HG02798 (cell line): ENCODE results near the gene GABRG3.
"Not testable (repeated sequence)": the region's sequence is repeated elsewhere in the genome, so short reads cannot be mapped to it uniquely, and the experiment has no call there.

Experiments used
- ATAC-seq: cut with Tn5 transposase; IDR thresholded peaks from one replicate; pipeline ENCODE4 v1.9.1; 2021; ENCODE audit warnings: mild to moderate bottlenecking; ENCODE audit not compliant: unreplicated experiment, poor library complexity

The GABRG3 gene

DNA sequence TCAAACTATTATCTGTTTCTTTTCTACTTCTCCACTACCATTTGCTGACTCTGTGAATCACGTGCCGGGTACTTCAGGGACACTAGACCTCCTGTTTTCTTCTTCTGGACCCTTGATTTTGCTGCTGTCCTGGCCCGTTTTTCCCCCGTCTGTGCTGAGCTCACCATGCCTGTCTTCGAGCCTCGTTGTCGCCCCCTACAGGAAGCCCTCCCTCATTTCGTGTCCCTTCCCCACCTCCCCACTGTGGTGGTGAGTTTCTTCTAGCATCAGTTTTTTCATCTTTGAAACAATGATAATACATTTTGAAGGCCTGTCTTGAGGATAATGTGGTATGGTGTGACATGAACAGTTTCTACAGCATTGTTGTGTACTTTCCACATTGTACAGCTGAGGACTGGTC lies 12.8 kb downstream of the GABRG3 start:
- no peak for ATAC-seq

DNA sequence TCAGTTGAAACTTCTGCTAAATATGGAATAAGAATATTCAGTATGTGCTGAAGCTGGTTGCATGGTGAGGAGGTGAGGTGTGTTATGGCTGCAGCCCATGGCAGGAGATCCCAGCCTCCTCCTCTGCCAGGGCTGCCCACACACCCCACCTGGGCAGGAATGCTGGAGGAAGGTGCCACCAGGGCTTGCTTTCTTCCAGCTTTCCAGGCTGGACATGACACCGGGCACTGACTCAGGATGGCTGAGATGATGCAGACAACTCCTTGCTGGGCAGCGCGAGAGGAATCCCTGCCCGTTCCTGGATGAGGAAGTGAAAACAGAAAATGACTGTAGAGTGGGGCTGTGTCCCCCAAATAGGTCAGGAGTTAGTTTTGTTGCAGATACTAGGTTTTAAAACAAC lies 14.1 kb downstream of the GABRG3 start:
- ATAC-seq: no peak

DNA sequence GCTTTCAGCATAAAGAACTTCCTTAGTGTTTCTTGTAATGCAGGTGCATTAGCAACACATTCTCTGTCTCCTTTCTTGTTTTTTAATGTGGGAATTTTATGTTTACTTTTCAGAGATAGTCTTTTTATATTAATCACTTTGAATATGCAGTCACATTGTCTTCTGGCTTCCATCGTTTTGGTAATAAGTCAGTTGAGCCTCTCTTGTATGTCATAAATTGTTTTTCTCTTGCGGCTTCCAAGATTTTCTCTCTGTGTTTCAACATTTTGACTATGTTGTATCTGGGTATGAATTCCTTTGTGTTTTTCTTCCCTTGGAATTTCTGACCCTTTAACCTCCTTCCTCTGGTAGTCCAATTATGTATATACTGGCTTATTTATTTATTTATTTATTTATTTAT lies 25.3 kb downstream of the GABRG3 start:
- ATAC-seq: no peak

DNA sequence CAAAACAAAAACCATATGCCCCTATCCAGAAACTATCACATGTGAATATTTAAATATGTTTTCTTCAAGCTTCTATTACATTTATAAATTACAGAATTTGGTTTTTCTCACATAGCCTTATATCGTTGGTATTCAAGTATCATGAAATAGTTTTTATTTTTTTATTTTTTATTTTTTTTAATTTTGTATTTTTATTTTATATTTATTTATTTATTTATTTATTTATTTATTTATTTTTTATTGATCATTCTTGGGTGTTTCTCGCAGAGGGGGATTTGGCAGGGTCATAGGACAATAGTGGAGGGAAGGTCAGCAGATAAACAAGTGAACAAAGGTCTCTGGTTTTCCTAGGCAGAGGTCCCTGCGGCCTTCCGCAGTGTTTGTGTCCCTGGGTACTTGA lies 32.0 kb downstream of the GABRG3 start:
- not testable (repeated sequence) for ATAC-seq

DNA sequence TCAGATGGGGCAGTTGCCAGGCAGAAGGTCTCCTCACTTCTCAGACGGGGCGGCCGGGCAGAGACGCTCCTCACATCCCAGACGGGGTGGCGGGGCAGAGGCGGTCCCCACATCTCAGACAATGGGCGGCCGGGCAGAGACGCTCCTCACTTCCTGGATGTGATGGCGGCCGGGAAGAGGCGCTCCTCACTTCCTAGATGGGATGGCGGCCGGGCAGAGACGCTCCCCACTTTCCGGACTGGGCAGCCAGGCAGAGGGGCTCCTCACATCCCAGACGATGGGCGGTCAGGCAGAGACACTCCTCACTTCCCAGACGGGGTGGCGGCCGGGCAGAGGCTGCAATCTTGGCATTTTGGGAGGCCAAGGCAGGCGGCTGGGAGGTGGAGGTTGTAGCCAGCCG lies 33.2 kb downstream of the GABRG3 start:
- ATAC-seq: not testable (repeated sequence)

DNA sequence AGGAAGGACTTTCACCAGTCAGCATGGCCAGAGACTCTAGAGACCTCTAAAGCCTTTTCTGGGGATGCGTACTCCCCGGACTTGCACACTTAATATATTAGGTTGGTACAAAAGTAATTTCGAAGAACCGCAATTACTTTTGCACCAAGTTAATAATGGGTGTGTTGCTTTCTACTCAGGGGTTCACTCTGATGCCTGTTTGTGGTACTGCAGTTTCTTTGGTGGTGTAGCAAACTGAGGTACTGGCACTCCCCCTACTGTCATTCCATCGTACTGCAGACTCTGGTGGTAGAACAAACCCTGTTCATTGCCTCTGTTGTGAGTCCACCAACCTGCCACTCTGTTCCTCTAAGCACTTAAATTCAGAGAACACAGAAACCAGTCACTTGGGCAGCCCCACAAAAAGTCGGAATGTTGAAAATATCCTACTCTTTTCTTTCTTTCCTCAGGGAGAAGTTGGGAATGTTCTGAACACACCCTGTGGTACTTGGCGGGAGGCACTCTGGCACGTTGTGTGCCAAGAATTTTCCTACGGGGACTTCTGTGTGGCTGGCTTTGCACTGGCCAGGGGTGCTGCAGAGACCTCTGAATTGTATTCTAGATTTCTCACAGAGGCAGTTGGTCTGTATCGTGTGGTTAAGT lies 46.3 kb downstream of the GABRG3 start:
- no peak for ATAC-seq

DNA sequence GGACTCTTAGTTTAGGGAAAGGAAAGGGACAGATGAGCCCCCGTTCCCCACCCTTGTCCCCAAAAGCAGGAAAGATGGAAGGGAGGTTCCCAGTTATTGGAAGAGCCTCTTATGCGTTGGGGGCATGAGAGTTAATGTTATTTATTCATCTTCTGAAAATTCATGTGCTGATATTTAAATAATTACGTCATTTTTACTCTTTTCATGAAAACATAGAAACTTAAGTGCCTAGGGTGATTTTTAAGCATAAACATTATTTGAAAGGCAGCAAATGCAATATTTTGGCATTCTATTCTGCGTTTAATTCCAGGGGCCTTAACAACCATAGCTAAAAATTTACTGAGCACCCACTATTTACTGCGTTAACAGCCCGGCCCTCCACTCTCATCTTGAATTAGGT lies 48.7 kb downstream of the GABRG3 start:
- ATAC-seq: no peak

DNA sequence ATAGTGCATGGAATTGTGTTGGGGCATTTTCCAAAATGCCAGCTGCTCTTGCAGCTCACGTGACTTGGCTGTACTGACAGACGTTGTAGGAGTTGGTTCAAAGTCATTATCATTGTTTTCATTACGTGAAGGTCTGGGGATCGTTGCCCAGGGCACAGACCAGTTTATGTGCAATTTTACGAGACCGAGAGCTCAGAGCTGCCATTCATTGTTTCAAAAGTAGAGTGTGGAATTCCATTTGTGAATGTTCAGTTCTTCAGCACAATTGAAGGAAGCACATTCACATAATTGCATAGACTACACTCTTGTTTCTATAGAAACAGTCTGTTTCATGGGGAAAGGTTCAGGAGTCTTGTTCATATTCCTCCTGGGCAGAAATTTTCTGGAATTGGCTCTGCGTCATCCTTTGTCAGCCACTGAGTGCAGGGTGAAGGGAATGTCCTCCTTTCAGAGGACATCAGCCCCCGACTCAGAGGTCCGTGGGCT lies 54.5 kb downstream of the GABRG3 start:
- ATAC-seq: no peak

DNA sequence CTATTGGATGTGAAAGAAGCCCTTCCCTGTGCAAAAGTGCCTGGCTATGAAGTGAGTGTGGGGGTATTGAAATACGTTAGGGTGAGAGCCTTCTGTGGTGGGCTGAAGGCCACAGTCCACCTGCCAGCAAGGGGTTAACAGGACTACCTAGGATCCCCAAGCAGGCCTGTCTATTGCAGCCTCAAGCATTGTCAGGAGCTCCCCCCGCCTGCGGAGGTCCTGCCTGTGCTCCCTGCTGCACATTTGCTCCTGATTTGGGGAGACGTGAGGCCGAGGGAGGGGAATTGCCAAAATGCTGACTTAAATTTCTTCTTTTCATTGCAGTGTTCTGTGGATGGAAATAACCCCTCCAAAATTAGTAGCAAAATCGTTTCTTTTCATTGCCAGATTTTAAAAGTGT lies 56.2 kb downstream of the GABRG3 start:
- ATAC-seq: no peak

DNA sequence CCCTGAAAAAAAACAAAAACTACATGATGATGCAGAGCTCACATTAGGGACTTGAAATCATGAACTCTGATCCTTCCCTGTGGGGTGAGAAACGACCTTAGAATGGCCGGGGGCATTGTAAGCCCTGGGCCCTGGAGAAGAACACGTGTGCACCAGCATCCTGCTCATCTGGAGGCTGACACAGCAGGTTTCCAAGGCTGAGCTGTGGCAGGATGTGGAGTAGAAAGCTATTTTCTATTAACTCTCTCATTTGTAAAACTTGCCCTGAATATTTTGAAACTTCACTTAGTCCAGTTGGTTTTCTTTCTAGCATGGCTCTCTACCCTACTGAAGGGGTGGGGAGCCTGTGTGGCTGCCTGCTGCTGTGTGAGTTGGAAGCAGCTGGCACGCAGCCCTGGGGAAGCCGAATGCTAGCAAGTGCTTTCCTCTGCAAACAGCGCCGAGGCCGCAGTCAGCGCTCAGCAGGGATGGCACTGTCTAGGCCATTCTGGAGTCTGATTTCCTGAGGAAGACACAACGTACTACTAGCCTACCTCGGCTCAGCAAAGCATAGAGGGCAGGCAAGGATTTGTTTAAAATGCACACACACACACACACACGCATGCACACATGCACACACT lies 58.0 kb downstream of the GABRG3 start:
- ATAC-seq: no peak

DNA sequence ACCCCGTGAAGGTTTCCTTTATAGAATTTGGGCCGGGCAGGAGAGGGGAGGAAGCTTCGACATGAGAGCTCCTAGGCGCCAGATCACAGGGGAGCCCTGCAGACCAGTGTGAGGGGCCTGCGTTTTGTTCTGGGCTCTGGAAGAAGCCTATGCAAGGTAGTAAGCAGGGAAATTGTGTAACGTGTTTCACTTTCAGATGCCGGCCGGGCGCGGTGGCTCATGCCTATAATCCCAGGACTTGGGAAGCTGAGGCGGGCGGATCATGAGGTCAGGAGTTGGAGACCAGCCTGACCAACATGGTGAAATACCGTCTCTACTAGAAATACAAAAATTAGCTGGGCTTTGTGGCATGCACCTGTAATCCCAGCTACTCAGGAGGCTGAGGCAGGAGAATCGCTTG lies 65.2 kb downstream of the GABRG3 start:
- ATAC-seq: no peak

DNA sequence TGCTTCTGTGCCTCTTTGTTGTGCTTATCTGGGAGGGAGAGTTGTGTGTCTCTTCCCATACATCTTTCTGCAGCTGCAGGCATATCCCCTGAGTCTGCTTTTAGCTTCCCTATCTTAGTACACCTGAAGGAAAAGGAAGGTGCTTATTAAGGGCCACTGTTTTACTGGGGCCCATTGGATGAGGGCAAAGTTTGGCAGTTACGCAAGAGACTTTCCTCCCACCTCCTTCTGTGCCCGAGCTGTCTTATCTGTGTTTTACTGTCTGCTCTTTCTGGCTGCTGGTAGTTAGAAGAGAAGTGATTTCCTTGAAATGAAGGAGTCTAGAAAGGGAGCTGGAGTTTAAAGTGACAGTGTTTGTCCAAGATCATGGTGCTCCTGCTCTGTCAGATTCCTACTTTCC lies 66.5 kb downstream of the GABRG3 start:
- ATAC-seq: no peak

DNA sequence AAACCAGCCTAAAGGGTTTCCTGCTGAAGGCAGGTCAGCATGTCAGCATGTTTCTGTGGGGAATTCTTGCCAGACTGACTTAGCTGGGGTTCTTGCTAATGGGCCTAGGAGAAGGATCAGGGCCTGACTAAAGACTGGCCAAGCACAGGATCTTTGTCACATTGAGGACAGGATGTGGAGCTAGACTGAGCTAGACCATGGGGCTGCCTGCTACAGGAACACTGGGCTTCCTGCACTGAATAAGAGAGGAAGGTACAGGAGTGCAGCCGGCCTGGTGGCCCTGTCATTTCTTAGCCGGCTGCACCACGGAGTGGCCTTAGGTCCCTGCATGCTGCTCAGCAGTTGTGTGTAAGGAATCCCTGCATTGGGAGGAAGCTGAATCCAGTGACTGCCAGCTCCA lies 68.2 kb downstream of the GABRG3 start:
- ATAC-seq: no peak

DNA sequence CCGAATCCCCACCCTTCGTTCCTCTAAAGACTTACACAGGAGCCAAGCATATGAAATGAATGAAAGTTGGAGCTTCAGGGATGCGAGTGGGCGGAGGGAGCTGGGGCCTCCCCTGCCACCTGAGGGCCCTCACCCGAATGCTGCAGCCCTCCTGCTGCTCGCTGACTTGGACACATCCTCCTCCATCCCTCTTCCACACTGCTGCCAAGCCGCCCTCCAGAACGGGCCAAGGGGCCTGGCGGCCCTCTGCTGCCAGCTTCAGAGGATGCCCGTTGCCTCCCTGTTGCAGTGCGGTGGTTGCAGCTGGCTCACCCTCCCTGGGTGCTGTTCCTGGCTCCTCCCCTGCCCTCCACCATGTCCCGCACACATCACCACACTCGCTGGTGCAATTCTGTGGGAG lies 71.2 kb downstream of the GABRG3 start:
- ATAC-seq: no peak

DNA sequence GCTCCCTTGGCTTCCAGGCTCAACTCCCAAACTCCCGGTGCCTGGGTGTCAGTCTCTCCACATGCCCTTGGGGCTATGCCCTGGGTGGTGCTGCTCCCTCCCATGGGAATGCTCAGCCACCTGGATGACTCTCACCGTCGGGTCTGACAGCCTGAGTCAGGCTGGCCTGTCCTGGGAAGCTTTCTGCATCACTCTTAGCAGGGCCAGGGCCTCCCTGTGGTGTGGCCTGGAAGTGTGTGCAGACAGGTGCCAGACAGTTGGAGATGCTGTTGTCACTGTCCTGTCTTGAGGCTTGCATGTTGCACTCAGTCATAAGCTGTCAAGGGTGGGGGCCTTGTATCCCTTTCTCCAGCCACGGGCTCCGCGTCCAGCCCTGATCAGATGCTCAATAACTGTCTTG lies 71.7 kb downstream of the GABRG3 start:
- ATAC-seq: no peak

DNA sequence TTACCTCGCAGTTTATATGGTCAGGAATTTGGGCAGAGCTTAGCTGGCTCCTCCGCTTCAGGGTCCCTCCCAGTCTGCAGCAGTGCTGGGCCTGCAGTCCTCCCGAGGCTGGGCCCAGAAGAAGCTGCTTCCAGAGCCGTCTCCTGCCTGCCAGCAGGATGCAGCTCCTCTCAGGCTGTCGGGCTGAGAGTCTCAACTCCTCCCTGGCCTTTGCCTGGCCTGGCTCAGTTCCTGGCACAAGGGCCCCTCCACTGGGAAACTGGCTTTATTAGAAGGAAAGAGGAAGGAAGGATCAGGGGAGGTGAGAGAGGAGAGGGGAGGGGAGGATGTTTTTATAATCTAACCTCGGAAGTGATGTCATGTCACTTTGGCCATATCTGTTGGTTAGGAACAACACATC lies 72.8 kb downstream of the GABRG3 start:
- no peak for ATAC-seq

DNA sequence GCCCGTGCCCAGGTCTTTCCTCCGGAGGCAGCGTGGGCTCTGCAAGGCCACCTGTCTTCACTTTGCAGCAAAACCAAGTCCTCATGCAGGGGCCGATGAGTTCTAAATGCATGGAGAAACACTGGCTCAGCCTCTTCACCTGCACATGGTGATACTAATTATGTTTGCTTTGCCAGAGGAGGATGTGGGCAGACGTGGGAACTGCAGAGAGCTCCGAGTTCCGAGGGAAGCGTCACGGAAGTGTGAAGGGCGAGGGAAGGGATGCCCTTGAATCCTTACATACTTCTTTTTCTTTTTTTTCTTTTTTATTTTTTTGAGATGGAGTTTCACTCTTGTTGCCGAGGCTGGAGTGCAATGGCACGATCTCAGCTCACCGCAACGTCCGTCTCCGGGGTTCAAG lies 74.8 kb downstream of the GABRG3 start:
- no peak for ATAC-seq

DNA sequence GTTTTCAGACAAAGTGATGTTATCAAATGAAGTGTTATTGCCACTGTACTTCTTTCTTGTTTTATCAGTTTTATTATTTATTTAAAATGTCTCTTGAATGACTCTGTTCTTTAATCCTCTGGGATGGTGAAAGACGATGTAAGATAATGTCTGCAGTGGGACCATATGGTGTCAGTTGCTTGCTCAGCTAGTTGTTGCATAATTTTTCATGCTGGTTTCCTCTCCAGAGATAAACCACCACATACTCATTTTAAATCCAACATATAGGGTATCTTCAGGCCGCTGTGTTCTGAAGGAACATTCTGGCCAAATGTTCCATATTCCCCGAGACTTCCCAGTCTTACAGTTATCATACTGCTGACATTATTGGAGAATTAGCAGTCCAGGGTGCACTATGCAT lies 75.9 kb downstream of the GABRG3 start:
- no peak for ATAC-seq

DNA sequence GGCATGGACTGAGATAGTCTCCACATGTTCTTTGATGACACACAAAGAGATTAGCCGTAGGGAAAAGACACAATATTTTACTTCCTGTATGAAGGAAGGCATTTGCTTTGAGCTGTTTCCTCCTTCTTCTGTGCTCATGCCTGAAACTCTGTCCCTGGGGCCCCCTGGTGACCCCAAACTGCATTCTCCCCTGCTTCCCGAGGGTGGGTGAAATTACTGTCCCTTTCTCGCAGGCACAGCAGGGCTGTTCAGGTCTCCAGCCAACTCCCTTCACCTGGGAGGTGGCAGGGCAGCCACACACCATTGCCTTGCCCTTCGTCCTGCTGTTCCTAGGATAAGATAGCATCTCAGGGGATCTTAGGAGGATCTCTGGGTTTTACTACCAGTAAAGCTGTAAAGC lies 79.2 kb downstream of the GABRG3 start:
- no peak for ATAC-seq

DNA sequence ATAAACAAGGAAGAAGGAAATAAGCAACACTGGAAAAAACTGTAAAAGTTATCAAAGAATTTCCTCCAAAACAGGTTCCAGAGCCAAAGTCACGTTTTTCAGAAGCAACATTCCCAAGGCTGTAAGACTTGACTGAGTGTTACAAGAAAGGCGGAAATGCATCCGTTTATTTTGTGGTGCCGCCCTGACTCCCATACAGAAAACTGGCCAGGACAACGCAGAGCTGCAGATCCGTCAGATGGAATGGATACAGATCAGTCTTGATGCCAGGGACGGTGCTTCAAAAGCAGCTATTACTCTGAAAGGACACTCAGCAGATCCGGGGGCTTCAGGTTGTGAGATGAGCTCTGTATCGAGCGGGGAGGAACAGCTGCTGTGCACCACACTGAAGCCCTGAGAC lies 83.4 kb downstream of the GABRG3 start:
- ATAC-seq: no peak

DNA sequence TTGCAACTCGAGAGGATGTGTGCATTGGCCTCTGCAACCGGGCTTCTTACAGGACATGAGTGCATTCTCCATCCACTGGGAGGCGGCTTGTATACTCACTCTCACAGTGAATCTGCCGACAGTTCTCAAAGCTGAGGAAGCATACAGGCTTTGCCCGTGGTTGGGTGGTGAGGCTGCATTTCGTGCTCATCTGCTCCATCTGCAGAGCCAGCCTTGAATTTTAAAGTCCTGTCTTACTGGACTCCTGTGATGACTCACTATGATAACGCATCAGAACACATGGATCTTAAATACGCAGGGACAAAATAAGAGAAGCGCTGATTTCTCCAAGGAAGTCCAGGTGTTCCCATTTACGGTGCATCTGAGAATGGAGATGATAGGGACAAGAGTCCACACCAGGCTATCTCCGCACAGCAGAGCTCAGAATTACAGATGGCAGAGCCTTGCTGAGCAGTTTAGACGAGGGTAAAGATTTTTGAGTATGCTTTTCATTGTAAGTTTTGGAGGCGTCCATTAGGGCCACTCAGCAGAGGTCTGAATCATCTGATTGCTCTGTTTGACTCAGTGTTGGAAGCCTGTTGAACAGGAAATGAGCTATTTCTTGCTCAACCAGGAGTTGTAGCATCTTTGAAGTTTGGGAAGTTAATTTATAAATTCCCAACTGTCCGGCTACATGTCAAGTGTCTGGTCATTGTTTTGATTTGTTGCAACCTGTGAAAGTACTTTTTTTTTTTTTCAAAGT lies 87.1 kb downstream of the GABRG3 start:
- no peak for ATAC-seq

DNA sequence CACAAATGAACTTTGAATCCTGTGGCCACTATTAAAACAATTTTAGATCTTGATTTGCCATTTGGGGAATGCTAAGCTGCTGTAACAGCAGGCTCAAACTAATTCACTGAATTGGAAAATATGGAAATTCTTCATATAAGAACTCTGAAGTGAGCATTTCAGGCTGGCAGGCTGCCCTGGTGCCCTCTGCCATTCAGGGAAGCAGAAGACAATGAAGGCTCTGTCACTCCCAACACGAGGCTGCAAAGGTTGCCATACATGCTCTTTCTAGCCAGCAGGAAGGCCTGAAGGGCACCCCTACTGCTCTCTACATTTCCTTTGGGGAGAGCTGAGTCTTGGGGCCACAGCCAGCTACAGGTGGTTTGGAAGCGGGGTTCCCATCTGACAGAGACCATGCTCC lies 88.0 kb downstream of the GABRG3 start:
- no peak for ATAC-seq
